ENCODE measurements around the gene ACACA.

ACACA gene

DNA sequence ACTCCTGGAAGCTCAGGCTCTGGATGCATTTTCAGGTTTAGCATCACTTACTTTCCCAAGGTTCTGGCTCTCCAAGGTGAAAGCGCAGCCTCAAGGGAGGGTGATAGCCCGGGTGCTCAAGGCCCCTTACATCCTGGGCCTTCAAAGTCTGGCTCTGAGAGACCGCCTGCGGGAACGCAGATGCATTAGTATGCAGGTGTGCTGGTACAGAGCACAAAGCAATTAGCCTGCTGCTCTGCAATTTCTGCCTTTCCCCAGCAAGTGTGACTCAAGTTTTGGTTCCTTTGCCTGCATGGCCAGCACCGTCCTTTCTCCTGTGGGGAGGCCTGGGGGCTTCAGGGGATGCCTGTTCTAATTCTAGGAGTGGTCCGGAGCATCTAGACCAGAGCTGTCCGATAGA is 341.7 kb downstream of the ACACA start:
- no peak overlapping the region for H3K4me3 ChIP-seq (ENCODE audit: low read length)
- no peaks in the 10 kb centered on the region for H3K9me2 ChIP-seq (replicated peaks; ENCODE audit: control insufficient read depth, low read length)
- H3K36me3 ChIP-seq (ENCODE audit: control insufficient read depth, low read length): no peaks in the 10 kb centered on the region
- no peaks in the 10 kb centered on the region for H3K9me3 ChIP-seq (ENCODE audit: control insufficient read depth, insufficient read depth, low read length)
- no peak overlapping the region for H3K4me2 ChIP-seq (ENCODE audit: low read length)
- 0 out of 2 replicates have a peak, but pooled peaks cover 2% of the 10 kb centered on the region for H3K27me3 ChIP-seq (ENCODE audit: control insufficient read depth, low read length)
- TF ChIP-seq, protein P1, sequence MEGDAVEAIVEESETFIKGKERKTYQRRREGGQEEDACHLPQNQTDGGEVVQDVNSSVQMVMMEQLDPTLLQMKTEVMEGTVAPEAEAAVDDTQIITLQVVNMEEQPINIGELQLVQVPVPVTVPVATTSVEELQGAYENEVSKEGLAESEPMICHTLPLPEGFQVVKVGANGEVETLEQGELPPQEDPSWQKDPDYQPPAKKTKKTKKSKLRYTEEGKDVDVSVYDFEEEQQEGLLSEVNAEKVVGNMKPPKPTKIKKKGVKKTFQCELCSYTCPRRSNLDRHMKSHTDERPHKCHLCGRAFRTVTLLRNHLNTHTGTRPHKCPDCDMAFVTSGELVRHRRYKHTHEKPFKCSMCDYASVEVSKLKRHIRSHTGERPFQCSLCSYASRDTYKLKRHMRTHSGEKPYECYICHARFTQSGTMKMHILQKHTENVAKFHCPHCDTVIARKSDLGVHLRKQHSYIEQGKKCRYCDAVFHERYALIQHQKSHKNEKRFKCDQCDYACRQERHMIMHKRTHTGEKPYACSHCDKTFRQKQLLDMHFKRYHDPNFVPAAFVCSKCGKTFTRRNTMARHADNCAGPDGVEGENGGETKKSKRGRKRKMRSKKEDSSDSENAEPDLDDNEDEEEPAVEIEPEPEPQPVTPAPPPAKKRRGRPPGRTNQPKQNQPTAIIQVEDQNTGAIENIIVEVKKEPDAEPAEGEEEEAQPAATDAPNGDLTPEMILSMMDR (IDR thresholded peaks at IDR 0.05; ENCODE audit: low read depth, low read length, poor library complexity, severe bottlenecking): no peak
- no peak for TF ChIP-seq EZH2phosphoT487 (IDR thresholded peaks at IDR 0.05; ENCODE audit: borderline replicate concordance, low read length)
- H3K79me2 ChIP-seq (ENCODE audit: control insufficient read depth, low read length): no peaks in the 10 kb centered on the region
- no peak overlapping the region for H3K27ac ChIP-seq (ENCODE audit: low read depth, low read length)
- H4K20me1 ChIP-seq (ENCODE audit: control insufficient read depth, insufficient read depth, low read depth, low read length): no peaks in the 10 kb centered on the region
- H3K4me1 ChIP-seq (ENCODE audit: control insufficient read depth, low read length): no peaks in the 10 kb centered on the region
- H3F3A ChIP-seq (ENCODE audit: control insufficient read depth, insufficient read depth): peaks cover 3% of the 10 kb centered on the region

DNA sequence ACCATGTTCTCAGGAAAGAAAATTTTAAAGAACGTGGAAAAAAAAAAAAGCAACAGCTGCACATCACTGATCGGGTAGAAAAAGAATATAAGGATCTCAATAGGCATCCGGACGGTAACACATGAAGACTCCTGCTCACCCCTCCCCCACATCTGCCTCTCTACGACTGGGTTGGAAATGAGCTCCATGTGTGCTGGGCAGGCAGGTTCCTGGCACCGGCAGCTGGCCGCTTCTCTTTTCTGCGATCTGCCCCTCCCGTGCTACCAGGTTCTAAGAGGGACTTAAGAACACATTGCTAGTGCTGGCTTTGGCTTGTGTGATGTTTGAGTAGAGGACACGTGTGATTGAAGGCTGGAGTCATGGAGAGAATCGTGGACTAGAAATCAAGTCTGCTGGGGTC is 342.4 kb downstream of the ACACA start:
- Histone ChIP-seq H3K4me2 (ENCODE audit: low read length) (no peak overlapping the region), H3K36me3 (ENCODE audit: control insufficient read depth, low read length) (no peaks in the 10 kb centered on the region), H3K79me2 (ENCODE audit: control insufficient read depth, low read length) (no peaks in the 10 kb centered on the region), H3K27me3 (ENCODE audit: control insufficient read depth, low read length) (0 out of 2 replicates have a peak, but pooled peaks cover 2% of the 10 kb centered on the region), H3K27ac (ENCODE audit: low read depth, low read length) (no peak overlapping the region), H4K20me1 (ENCODE audit: control insufficient read depth, insufficient read depth, low read depth, low read length) (no peaks in the 10 kb centered on the region), H3K9me3 (ENCODE audit: control insufficient read depth, insufficient read depth, low read length) (no peaks in the 10 kb centered on the region), H3F3A (ENCODE audit: control insufficient read depth, insufficient read depth) (peaks cover 3% of the 10 kb centered on the region), H3K9me2 (replicated peaks; ENCODE audit: control insufficient read depth, low read length) (no peaks in the 10 kb centered on the region), H3K4me3 (ENCODE audit: low read length) (no peak overlapping the region), H3K4me1 (ENCODE audit: control insufficient read depth, low read length) (no peaks in the 10 kb centered on the region)
- TF ChIP-seq, protein P1 (IDR thresholded peaks at IDR 0.05; ENCODE audit: low read depth, low read length, poor library complexity, severe bottlenecking): no peak
- no peak for TF ChIP-seq EZH2phosphoT487 (IDR thresholded peaks at IDR 0.05; ENCODE audit: borderline replicate concordance, low read length)

DNA sequence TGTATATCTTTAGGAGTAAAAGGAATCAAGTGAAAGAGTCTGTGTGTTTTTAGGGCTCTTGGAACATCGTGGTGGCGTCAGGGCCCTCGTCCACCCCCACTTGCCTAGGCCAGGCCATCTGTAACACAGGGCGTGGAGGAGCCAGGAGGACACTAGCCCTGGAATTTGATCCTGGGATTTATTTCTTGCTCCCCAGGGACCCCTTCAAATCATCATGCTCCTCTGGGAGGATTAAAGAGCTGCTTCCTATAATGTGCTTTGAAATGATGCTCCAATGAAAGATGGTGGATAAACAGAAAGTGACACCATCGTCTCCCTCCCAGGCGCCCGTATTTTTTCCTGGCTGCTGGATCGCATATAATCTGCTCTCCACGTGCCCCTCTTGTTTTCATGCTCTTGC is 344.6 kb downstream of the ACACA start:
- Histone ChIP-seq H4K20me1 (ENCODE audit: control insufficient read depth, insufficient read depth, low read depth, low read length) (no peaks in the 10 kb centered on the region), H3K27me3 (ENCODE audit: control insufficient read depth, low read length) (no peaks in the 10 kb centered on the region), H3K4me2 (ENCODE audit: low read length) (no peak overlapping the region), H3K4me3 (ENCODE audit: low read length) (no peak overlapping the region), H3K36me3 (ENCODE audit: control insufficient read depth, low read length) (0 out of 2 replicates have a peak, but pooled peaks cover 4% of the 10 kb centered on the region), H3K9me2 (replicated peaks; ENCODE audit: control insufficient read depth, low read length) (no peaks in the 10 kb centered on the region), H3K9me3 (ENCODE audit: control insufficient read depth, insufficient read depth, low read length) (no peaks in the 10 kb centered on the region), H3K79me2 (ENCODE audit: control insufficient read depth, low read length) (no peaks in the 10 kb centered on the region), H3K27ac (ENCODE audit: low read depth, low read length) (no peak overlapping the region), H3K4me1 (ENCODE audit: control insufficient read depth, low read length) (no peaks in the 10 kb centered on the region), H3F3A (ENCODE audit: control insufficient read depth, insufficient read depth) (peaks cover 3% of the 10 kb centered on the region)
- TF ChIP-seq, protein P1 (IDR thresholded peaks at IDR 0.05; ENCODE audit: low read depth, low read length, poor library complexity, severe bottlenecking): no peak
- TF ChIP-seq EZH2phosphoT487 (IDR thresholded peaks at IDR 0.05; ENCODE audit: borderline replicate concordance, low read length): no peak

Measured in DOHH2 (cell line).